HUES6 (cell line): ENCODE data around the gene SOWAHA.
"Not testable (repeated sequence)": the region's sequence is repeated elsewhere in the genome, so short reads cannot be mapped to it uniquely, and the experiment has no call there.

Experiments used
- H3K27ac ChIP-seq: 2 replicates; pipeline ENCODE4 v1.7.0; 2013; ENCODE audit warnings: low read depth, mild to moderate bottlenecking, low read length, inconsistent platforms
- H3K27me3 ChIP-seq: 2 replicates; pipeline ENCODE4 v1.6.1; 2013; ENCODE audit warnings: low read length; ENCODE audit not compliant: control insufficient read depth, insufficient read depth
- H3K36me3 ChIP-seq: 2 replicates; pipeline ENCODE4 v1.6.1; 2013; ENCODE audit warnings: low read length; ENCODE audit not compliant: control insufficient read depth, insufficient read depth
- H3K4me1 ChIP-seq: 2 replicates; pipeline ENCODE4 v1.6.1; 2013; ENCODE audit warnings: low read length; ENCODE audit not compliant: control insufficient read depth, insufficient read depth
- H3K4me3 ChIP-seq: 2 replicates; pipeline ENCODE4 v1.5.1; 2013; ENCODE audit warnings: low read depth, low read length
- H3K9ac ChIP-seq: one replicate; pipeline ENCODE4 v1.6.1; 2013; ENCODE audit warnings: mild to moderate bottlenecking, low read length
- H3K9me3 ChIP-seq: 2 replicates; pipeline ENCODE4 v1.6.1; 2013; ENCODE audit warnings: low read depth, low read length; ENCODE audit not compliant: control insufficient read depth, insufficient read depth

Gene SOWAHA

GRCh38 chr5:132854992-132855391 lies 41.9 kb downstream of the SOWAHA start:
- not testable (repeated sequence) for H3K9ac ChIP-seq, H3K9me3 ChIP-seq, H3K4me1 ChIP-seq, H3K4me3 ChIP-seq, H3K27me3 ChIP-seq, H3K27ac ChIP-seq, H3K36me3 ChIP-seq

- Histone ChIP-seq H3K4me3 (no peak overlapping the region), H3K9ac (no peak overlapping the region), H3K27me3 (no peaks in the 10 kb centered on the region), H3K9me3 (no peaks in the 10 kb centered on the region), H3K36me3 (no peaks in the 10 kb centered on the region), H3K27ac (no peak overlapping the region), H3K4me1 (peaks cover 6% of the 10 kb centered on the region)
Observed at GRCh38 chr5:132856011-132856410, 42.9 kb downstream of the SOWAHA start.

- H3K4me1 ChIP-seq: no peaks in the 10 kb centered on the region; the same call in 1 of the 2 replicates
- no peak overlapping the region for H3K4me3 ChIP-seq
- no peak overlapping the region for H3K9ac ChIP-seq
- H3K27ac ChIP-seq: no peak overlapping the region
- H3K36me3 ChIP-seq: no peaks in the 10 kb centered on the region
- H3K9me3 ChIP-seq: no peaks in the 10 kb centered on the region
- no peaks in the 10 kb centered on the region for H3K27me3 ChIP-seq
Observed at GRCh38 chr5:132859889-132860437, 46.9 kb downstream of the SOWAHA start.

- Histone ChIP-seq H3K4me1 (peaks cover 6% of the 10 kb centered on the region), H3K27me3 (no peaks in the 10 kb centered on the region), H3K4me3 (no peak overlapping the region), H3K36me3 (no peaks in the 10 kb centered on the region), H3K9me3 (no peaks in the 10 kb centered on the region), H3K9ac (no peak overlapping the region), H3K27ac (no peak overlapping the region)
Observed at GRCh38 chr5:132860742-132861141, 47.6 kb downstream of the SOWAHA start.

GRCh38 chr5:132865668-132866341 lies 52.7 kb downstream of the SOWAHA start:
- Histone ChIP-seq H3K9ac (peak overlapping the region; percentile 94), H3K27me3 (no peaks in the 10 kb centered on the region), H3K4me1 (peaks cover 9% of the 10 kb centered on the region), H3K27ac (peak overlapping the region; percentile 69), H3K4me3 (peak overlapping the region; percentile 89), H3K9me3 (no peaks in the 10 kb centered on the region), H3K36me3 (peaks cover 27% of the 10 kb centered on the region)
